Measurements from ENCODE around the gene AP5M1. TPM values are rescaled to one million over a fixed set of nuclear protein-coding genes. Genes with fewer than 3 reads are reported as not detected.
"Not testable (repeated sequence)": the region's sequence is repeated elsewhere in the genome, so short reads cannot be mapped to it uniquely, and the experiment has no call there.

AP5M1 gene
- total RNA-seq, result 29.3 TPM

GRCh38 chr14:57268161-57269069, at the start of gene AP5M1, which contains the start of gene EXOC5:
Gene AP5M1, plus strand, starts transcription at chr14:57268971. Its CDS starts 344 bp downstream, at chr14:57269315.
Gene EXOC5, minus strand, starts transcription at chr14:57268905. Its CDS starts 257 bp downstream, at chr14:57268648.
- intact Hi-C loops (cut with DNase I), result no loop called here
- peak; percentile 94 for DNase-seq (ENCODE audit: low spot score)
- ATAC-seq, result peak; percentile 97

DNA sequence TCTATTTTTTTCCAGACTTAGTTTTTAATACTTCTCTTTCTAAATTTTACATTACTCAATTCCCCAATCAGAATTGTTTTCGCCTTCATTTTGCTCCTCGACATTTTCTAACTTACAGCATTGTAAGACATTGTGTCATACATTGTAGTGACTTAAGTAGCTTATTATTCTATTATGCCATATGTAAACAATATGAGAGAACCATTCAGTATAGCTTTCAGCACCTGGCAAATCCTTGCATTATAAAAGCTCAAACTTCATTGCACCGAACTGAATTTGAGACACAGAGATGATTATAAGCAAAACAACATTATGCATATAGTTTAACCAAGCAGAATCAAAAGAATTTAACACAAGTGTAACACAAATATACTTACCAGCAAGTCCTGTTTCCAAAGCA, 46.8 kb upstream of the AP5M1 start:
- ATAC-seq (no peak), DNase-seq (ENCODE audit: low spot score) (no peak)
- intact Hi-C loops (cut with DNase I), result no loop called here

DNA sequence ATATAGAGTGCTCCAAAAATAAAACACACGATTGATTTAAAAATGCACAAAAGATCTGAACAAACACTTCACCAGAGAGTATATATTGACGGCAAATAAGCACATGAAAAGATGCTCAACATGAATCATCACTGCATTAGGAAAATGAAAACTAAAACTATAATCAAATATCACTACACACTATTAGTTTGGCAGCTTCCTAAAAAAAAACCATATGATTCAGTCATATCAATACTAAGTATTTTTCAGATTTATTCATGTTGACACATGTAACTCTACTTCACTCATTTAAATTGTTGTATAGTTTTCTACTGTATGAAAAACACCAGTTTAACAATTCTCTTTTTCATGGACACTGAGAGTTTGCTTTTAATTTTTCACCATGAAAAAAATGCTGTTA, 41.7 kb upstream of the AP5M1 start:
- intact Hi-C loops (cut with DNase I), result no loop called here
- no peak for DNase-seq (ENCODE audit: low spot score)
- no peak for ATAC-seq

DNA sequence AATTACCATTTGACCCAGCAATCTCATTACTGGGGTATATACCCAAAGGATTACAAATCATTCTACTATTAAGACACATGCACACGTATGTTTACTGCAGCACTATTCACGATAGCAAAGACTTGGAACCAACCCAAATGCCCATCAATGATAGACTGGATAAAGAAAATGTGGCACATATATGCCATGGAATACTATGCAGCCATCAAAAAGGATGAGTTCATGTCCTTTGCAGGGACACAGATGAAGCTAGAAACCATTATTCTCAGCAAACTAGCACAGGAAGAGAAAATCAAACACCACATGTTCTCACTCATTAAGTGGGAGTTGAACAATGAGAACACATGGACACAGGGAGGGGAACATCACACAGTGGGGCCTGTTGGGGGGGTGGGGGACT, 40.5 kb upstream of the AP5M1 start:
- intact Hi-C loops (cut with DNase I); DNase-seq (ENCODE audit: low spot score); ATAC-seq: not testable (repeated sequence)

DNA sequence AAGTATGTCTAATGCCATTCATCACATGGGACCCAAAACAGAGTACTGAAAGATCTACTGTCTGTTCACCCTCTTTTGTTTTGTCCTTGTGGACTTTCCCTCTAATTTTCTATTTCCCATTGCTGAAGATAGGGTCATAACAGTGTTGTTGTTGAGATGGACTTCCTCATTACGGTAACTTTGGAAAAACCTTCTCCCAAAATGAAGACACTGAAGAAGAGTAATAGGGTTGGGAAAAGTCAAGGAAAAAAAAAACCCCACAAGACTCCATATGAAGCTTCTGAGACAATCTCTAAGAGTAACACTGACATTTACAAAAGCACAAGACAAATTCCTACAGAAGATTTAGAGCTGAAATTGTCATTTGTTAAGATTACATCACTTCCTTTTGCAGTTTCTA, 36.8 kb upstream of the AP5M1 start:
- intact Hi-C loops (cut with DNase I), result no loop called here

DNA sequence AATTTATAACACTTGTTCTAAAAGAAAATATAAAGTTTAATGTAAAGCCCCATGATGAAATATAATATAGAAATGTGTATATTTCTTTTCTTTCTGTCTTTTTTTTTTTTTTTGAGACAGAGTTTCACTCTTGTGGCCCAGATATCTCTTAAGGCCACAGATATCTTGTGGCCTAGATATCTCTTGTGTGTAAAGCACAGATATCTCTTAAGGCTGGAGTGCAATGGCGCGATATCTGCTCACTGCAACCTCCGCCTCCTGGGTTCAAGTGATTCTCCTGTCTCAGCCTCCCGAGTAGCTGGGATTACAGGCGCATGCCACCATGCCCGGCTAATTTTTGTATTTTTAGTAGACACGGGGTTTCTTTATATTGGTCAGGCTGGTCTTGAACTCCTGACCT, 28.7 kb upstream of the AP5M1 start:
- DNase-seq (ENCODE audit: low spot score); intact Hi-C loops (cut with DNase I); ATAC-seq: not testable (repeated sequence)

More for the DNA sequence above, 36.8 kb upstream of the AP5M1 start:
- DNase-seq (ENCODE audit: low spot score) (no peak), ATAC-seq (no peak)

DNA sequence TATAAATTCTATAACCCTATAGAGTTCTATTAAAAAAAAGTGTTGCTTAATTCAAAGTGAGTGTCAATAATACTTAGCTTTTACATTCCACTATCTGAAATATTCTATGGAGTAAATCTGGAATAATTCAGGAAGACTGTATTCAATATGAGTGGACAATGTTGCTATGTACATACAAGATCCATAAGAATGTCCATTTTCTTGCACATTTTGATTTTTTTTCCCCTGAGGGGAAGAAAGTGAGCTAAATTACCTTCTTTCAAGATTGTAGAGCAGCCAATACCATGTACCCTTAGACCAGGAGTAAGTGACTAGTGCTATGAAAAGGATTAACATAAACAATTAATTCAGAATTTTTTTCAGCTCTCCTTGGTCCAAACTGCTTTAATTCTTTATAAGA, 25.5 kb upstream of the AP5M1 start:
- intact Hi-C loops (cut with DNase I), result no loop called here
- ATAC-seq, result no peak
- DNase-seq (ENCODE audit: low spot score), result no peak

- DNase-seq (ENCODE audit: low spot score) (no peak), ATAC-seq (no peak)
- intact Hi-C loops (cut with DNase I), result no loop called here
Observed at GRCh38 chr14:57244106-57244505, 24.7 kb upstream of the AP5M1 start.

GRCh38 chr14:57245941-57246340, 22.8 kb upstream of the AP5M1 start:
- DNase-seq (ENCODE audit: low spot score), result no peak
- ATAC-seq, result no peak
- intact Hi-C loops (cut with DNase I), result no loop called here

DNA sequence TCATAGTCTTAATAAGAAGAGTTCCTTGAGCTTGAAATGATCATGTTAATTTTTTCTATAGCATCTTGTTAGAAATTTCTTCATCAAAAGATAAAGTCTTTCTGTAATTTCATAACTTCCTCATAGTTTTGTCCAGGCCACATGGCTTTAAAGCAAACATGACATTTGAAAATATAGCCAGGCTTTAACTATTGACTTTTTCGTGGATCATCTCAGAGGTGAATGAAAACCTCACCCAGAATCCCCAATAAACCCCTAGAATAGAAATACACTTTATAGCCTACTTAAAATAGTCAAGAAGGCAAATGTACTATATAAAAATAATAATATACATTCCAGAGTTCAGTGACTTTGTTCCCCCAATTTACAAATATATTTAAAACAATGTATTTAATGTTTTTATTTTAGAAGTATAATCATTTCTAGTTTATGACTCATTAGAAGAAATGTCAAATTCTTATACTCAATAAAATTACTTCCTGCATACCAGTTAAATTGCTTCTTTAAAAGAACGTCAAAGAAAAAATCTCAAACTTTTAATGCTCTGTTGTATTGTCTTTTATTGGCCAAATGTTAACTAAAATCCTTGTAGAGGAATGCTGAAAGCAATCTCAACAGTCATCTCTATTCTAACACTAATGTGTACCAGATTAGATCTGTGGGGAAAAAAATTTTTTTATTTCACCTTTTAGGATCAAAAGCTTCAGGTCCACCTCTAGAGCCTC, 21.7 kb upstream of the AP5M1 start:
- ATAC-seq (no peak), DNase-seq (ENCODE audit: low spot score) (no peak)
- intact Hi-C loops (cut with DNase I), result no loop called here

- no peak for ATAC-seq
- DNase-seq (ENCODE audit: low spot score), result no peak
- intact Hi-C loops (cut with DNase I), result no loop called here
Observed at GRCh38 chr14:57254884-57255283, 13.9 kb upstream of the AP5M1 start.

DNA sequence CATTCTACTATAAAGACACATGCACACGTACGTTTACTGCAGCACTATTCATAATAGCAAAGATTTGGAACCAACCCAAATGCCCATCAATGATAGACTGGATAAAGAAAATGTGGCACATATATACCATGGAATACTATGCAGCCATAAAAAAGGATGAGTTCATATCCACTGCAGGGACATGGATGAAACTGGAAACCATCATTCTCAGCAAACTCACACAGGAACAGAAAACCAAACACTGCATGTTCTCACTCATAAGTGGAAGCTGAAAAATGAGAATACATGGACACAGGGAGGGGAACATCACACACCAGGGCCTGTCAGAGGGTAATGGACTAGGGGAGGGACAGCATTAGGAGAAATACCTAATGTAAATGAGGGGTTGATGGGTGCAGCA, 10.6 kb upstream of the AP5M1 start:
- ATAC-seq; intact Hi-C loops (cut with DNase I): not testable (repeated sequence)

DNA sequence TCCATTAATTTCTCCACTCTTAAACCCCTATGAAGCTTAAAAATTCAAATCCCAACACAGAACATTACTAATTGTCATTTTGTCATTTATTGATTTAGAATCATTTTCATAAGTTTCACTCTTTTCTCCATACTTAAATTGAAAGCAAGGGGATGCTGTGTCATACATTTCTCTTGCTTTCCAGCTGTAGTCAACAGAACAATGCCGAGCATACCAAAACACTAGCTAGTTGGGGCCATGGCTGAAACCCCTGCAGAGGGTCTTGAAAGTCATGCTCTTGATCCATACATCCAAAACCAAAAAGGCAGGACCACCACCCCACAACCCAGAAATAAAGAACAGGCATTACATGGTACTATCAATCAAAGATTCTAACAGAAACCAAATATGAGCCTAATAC, 9.1 kb upstream of the AP5M1 start:
- intact Hi-C loops (cut with DNase I), result no loop called here
- no peak for ATAC-seq

More for the DNA sequence above, 10.6 kb upstream of the AP5M1 start:
- DNase-seq (ENCODE audit: low spot score), result not testable (repeated sequence)

GRCh38 chr14:57261604-57262003, 7.2 kb upstream of the AP5M1 start:
- intact Hi-C loops (cut with DNase I), result no loop called here
- ATAC-seq, result no peak
- no peak for DNase-seq (ENCODE audit: low spot score)

More for the DNA sequence above, 9.1 kb upstream of the AP5M1 start:
- DNase-seq (ENCODE audit: low spot score), result no peak

DNA sequence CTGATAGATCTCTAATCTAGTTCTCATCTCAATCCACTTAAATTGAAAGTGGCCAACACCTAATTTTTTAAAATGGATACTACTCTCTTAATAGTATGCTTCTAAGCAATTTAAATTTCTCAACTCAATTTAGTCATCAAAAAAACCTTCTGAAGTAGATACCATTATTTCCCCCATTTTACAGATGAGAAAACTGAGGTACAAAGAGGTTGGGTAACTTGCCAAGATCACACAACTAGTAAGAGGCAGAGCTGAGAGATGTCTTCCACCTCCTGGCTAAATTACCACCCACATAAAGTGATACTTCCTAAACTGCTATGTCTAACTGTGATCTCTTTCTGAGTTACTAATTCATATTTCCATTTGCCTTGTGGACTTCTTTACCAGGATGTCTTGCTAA, 6.7 kb upstream of the AP5M1 start:
- ATAC-seq (no peak), DNase-seq (ENCODE audit: low spot score) (no peak)
- intact Hi-C loops (cut with DNase I), result no loop called here

- DNase-seq (ENCODE audit: low spot score) (no peak), ATAC-seq (no peak)
- intact Hi-C loops (cut with DNase I), result no loop called here
Observed at GRCh38 chr14:57266065-57266464, 2.7 kb upstream of the AP5M1 start.

DNA sequence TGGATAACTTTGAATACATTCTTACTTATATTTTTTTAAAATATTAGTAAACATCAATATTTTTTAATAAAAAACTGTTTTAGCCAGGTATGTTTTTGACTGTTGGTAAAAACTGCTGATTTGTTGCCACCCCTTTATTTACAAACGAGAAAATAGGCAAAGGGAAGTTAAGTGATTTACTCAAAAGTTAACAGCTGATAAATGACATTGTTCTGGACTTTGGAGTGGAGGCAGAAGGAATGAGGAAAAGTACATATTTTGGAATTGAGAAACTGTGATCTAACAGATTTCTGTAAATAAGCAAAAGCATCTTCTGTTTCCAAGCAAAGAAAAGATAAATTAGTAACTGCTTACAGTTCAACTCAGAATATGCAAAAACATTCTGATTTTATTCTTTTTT, 4.5 kb downstream of the AP5M1 start:
- DNase-seq (ENCODE audit: low spot score), result no peak
- intact Hi-C loops (cut with DNase I), result loop anchor here (10.0 kb wide), 1 partner anchor 1128 kb away; no protein-coding TSS in a partner anchor
- no peak for ATAC-seq

- no peak for ATAC-seq
- no peak for DNase-seq (ENCODE audit: low spot score)
- intact Hi-C loops (cut with DNase I), result loop anchor here (10.0 kb wide), 1 partner anchor 1130 kb away; no protein-coding TSS in a partner anchor
Observed at GRCh38 chr14:57274551-57274950, 5.8 kb downstream of the AP5M1 start.

- intact Hi-C loops (cut with DNase I), result loop anchor here (10.0 kb wide), 1 partner anchor 1130 kb away; no protein-coding TSS in a partner anchor
- DNase-seq (ENCODE audit: low spot score) (no peak), ATAC-seq (no peak)
Observed at GRCh38 chr14:57275023-57275664, 6.4 kb downstream of the AP5M1 start.
